HG02981 (cell line): ENCODE measurements around the gene APOE.
"Not testable (repeated sequence)": the region's sequence is repeated elsewhere in the genome, so short reads cannot be mapped to it uniquely, and the experiment has no call there.

Source experiments
- ATAC-seq: cut with Tn5 transposase; IDR thresholded peaks from one replicate; pipeline ENCODE4 v1.9.1; 2021; ENCODE audit warnings: mild to moderate bottlenecking, moderate library complexity; ENCODE audit not compliant: unreplicated experiment

Gene APOE

GRCh38 chr19:44905437-44906160 lies at the start of gene APOE:
Gene APOE, plus strand, starts transcription at chr19:44905796. Its CDS starts 829 bp downstream, at chr19:44906625.
- no peak for ATAC-seq

GRCh38 chr19:44856421-44857083 lies 49.0 kb upstream of the APOE start:
- ATAC-seq = no peak

GRCh38 chr19:44857837-44858236 lies 47.8 kb upstream of the APOE start:
- ATAC-seq = no peak

- not testable (repeated sequence) for ATAC-seq
Observed at GRCh38 chr19:44861576-44861975, 44.0 kb upstream of the APOE start.

GRCh38 chr19:44863990-44864389 lies 41.6 kb upstream of the APOE start:
- ATAC-seq = no peak

- no peak for ATAC-seq
Observed at GRCh38 chr19:44865196-44865767, 40.3 kb upstream of the APOE start.

GRCh38 chr19:44866664-44867063 lies 38.9 kb upstream of the APOE start:
- ATAC-seq = no peak

- no peak for ATAC-seq
Observed at GRCh38 chr19:44867578-44867977, 38.0 kb upstream of the APOE start.

GRCh38 chr19:44869733-44870470 lies 35.7 kb upstream of the APOE start:
- ATAC-seq = no peak

- ATAC-seq = no peak
Observed at GRCh38 chr19:44871809-44872208, 33.8 kb upstream of the APOE start.

- ATAC-seq = no peak
Observed at GRCh38 chr19:44872661-44873060, 32.9 kb upstream of the APOE start.

GRCh38 chr19:44874317-44874716 lies 31.3 kb upstream of the APOE start:
- no peak for ATAC-seq

GRCh38 chr19:44875666-44876451 lies 29.7 kb upstream of the APOE start:
- no peak for ATAC-seq

GRCh38 chr19:44876930-44877535 lies 28.6 kb upstream of the APOE start:
- ATAC-seq = no peak

GRCh38 chr19:44878120-44878865 lies 27.3 kb upstream of the APOE start:
- no peak for ATAC-seq

GRCh38 chr19:44879309-44880065 lies 26.1 kb upstream of the APOE start:
- no peak for ATAC-seq

GRCh38 chr19:44882063-44882462 lies 23.5 kb upstream of the APOE start:
- no peak for ATAC-seq

- ATAC-seq = not testable (repeated sequence)
Observed at GRCh38 chr19:44882619-44883397, 22.8 kb upstream of the APOE start.
